ENCODE measurements around the gene LMAN2L.
"Not testable (repeated sequence)": the region's sequence is repeated elsewhere in the genome, so short reads cannot be mapped to it uniquely, and the experiment has no call there.

LMAN2L gene

GRCh38 chr2:96687711-96688640 lies 51.9 kb downstream of the LMAN2L start:
- Mint-ChIP-seq H3K4me3 (no peak overlapping the region), H3K9me3 (no peaks in the 10 kb centered on the region), H3K27ac (no peak overlapping the region), H3K4me1 (no peaks in the 10 kb centered on the region), H3K36me3 (no peaks in the 10 kb centered on the region), H3K27me3 (peaks cover 6% of the 10 kb centered on the region)

GRCh38 chr2:96687266-96687665 lies 52.6 kb downstream of the LMAN2L start:
- H3K27ac Mint-ChIP-seq = no peak overlapping the region
- peaks cover 6% of the 10 kb centered on the region for H3K27me3 Mint-ChIP-seq
- H3K4me3 Mint-ChIP-seq = no peak overlapping the region
- no peaks in the 10 kb centered on the region for H3K36me3 Mint-ChIP-seq
- H3K9me3 Mint-ChIP-seq = no peaks in the 10 kb centered on the region
- no peaks in the 10 kb centered on the region for H3K4me1 Mint-ChIP-seq

GRCh38 chr2:96685577-96686459 lies 54.0 kb downstream of the LMAN2L start:
- Mint-ChIP-seq H3K27ac (no peak overlapping the region), H3K27me3 (peaks cover 6% of the 10 kb centered on the region), H3K36me3 (no peaks in the 10 kb centered on the region), H3K9me3 (no peaks in the 10 kb centered on the region), H3K4me1 (no peaks in the 10 kb centered on the region), H3K4me3 (no peak overlapping the region)

- Mint-ChIP-seq H3K36me3 (no peaks in the 10 kb centered on the region), H3K27me3 (peaks cover 6% of the 10 kb centered on the region), H3K4me3 (no peak overlapping the region), H3K27ac (no peak overlapping the region), H3K4me1 (no peaks in the 10 kb centered on the region), H3K9me3 (no peaks in the 10 kb centered on the region)
Observed at GRCh38 chr2:96684883-96685576, 54.8 kb downstream of the LMAN2L start.

GRCh38 chr2:96683972-96684820 lies 55.7 kb downstream of the LMAN2L start:
- Mint-ChIP-seq H3K4me1 (no peaks in the 10 kb centered on the region), H3K27ac (no peak overlapping the region), H3K36me3 (no peaks in the 10 kb centered on the region), H3K27me3 (peaks cover 6% of the 10 kb centered on the region), H3K9me3 (no peaks in the 10 kb centered on the region), H3K4me3 (no peak overlapping the region)

GRCh38 chr2:96683307-96683706 lies 56.6 kb downstream of the LMAN2L start:
- Mint-ChIP-seq H3K36me3 (no peaks in the 10 kb centered on the region), H3K27me3 (peaks cover 6% of the 10 kb centered on the region), H3K4me3 (no peak overlapping the region), H3K27ac (no peak overlapping the region), H3K4me1 (no peaks in the 10 kb centered on the region), H3K9me3 (no peaks in the 10 kb centered on the region)

GRCh38 chr2:96681540-96681939 lies 58.3 kb downstream of the LMAN2L start:
- Mint-ChIP-seq H3K27me3 (peaks cover 6% of the 10 kb centered on the region), H3K9me3 (no peaks in the 10 kb centered on the region), H3K27ac (no peak overlapping the region), H3K4me3 (no peak overlapping the region), H3K4me1 (no peaks in the 10 kb centered on the region), H3K36me3 (no peaks in the 10 kb centered on the region)

- Mint-ChIP-seq H3K27me3 (peaks cover 6% of the 10 kb centered on the region), H3K36me3 (no peaks in the 10 kb centered on the region), H3K27ac (no peak overlapping the region), H3K4me1 (no peaks in the 10 kb centered on the region), H3K9me3 (no peaks in the 10 kb centered on the region), H3K4me3 (no peak overlapping the region)
Observed at GRCh38 chr2:96680561-96681141, 59.2 kb downstream of the LMAN2L start.

- Mint-ChIP-seq H3K4me3 (no peak overlapping the region), H3K27ac (no peak overlapping the region), H3K4me1 (no peaks in the 10 kb centered on the region), H3K27me3 (peaks cover 6% of the 10 kb centered on the region), H3K36me3 (no peaks in the 10 kb centered on the region), H3K9me3 (no peaks in the 10 kb centered on the region)
Observed at GRCh38 chr2:96679848-96680247, 60.0 kb downstream of the LMAN2L start.

- H3K4me3 Mint-ChIP-seq = no peak overlapping the region
Observed at GRCh38 chr2:96669539-96670215, 70.2 kb downstream of the LMAN2L start.

GRCh38 chr2:96668771-96669170 lies 71.1 kb downstream of the LMAN2L start:
- Mint-ChIP-seq H3K9me3 (no peaks in the 10 kb centered on the region), H3K36me3 (no peaks in the 10 kb centered on the region), H3K27me3 (no peaks in the 10 kb centered on the region), H3K27ac (no peak overlapping the region), H3K4me3 (no peak overlapping the region), H3K4me1 (no peaks in the 10 kb centered on the region)

More at GRCh38 chr2:96669539-96670215, 70.2 kb downstream of the LMAN2L start:
- Mint-ChIP-seq H3K27me3 (no peaks in the 10 kb centered on the region), H3K27ac (no peak overlapping the region), H3K9me3 (no peaks in the 10 kb centered on the region), H3K36me3 (no peaks in the 10 kb centered on the region), H3K4me1 (no peaks in the 10 kb centered on the region)

GRCh38 chr2:96665717-96666116 lies 74.1 kb downstream of the LMAN2L start:
- not testable (repeated sequence) for H3K27me3 Mint-ChIP-seq, H3K9me3 Mint-ChIP-seq, H3K27ac Mint-ChIP-seq

GRCh38 chr2:96665083-96665569 lies 74.7 kb downstream of the LMAN2L start:
- Mint-ChIP-seq H3K4me1 (no peaks in the 10 kb centered on the region), H3K36me3 (no peaks in the 10 kb centered on the region), H3K27ac (no peak overlapping the region)

More at GRCh38 chr2:96665717-96666116, 74.1 kb downstream of the LMAN2L start:
- H3K4me3 Mint-ChIP-seq, H3K36me3 Mint-ChIP-seq, H3K4me1 Mint-ChIP-seq: not testable (repeated sequence)

GRCh38 chr2:96664366-96664925 lies 75.4 kb downstream of the LMAN2L start:
- Mint-ChIP-seq H3K36me3 (no peaks in the 10 kb centered on the region), H3K27ac (no peak overlapping the region), H3K4me3 (no peak overlapping the region), H3K4me1 (no peaks in the 10 kb centered on the region), H3K9me3 (no peaks in the 10 kb centered on the region), H3K27me3 (no peaks in the 10 kb centered on the region)

More at GRCh38 chr2:96665083-96665569, 74.7 kb downstream of the LMAN2L start:
- Mint-ChIP-seq H3K9me3 (no peaks in the 10 kb centered on the region), H3K27me3 (no peaks in the 10 kb centered on the region), H3K4me3 (no peak overlapping the region)

Measured in activated naive CD4-positive, alpha-beta T cell treated with anti-CD3 and anti-CD28 coated beads, Interleukin-2, amount 50 U/mL, for 24 hours (primary cell).